ENCODE measurements around the gene S100A9. TPM values are rescaled to one million over a fixed set of nuclear protein-coding genes. Genes with fewer than 3 reads are reported as not detected.
A peak's percentile ranks its signal among the peaks of the same experiment; 100 is the strongest.
"Not testable (repeated sequence)": the region's sequence is repeated elsewhere in the genome, so short reads cannot be mapped to it uniquely, and the experiment has no call there.

S100A9 gene
- total RNA-seq, 1 donor from 2014 or later, result 418 TPM

DNA sequence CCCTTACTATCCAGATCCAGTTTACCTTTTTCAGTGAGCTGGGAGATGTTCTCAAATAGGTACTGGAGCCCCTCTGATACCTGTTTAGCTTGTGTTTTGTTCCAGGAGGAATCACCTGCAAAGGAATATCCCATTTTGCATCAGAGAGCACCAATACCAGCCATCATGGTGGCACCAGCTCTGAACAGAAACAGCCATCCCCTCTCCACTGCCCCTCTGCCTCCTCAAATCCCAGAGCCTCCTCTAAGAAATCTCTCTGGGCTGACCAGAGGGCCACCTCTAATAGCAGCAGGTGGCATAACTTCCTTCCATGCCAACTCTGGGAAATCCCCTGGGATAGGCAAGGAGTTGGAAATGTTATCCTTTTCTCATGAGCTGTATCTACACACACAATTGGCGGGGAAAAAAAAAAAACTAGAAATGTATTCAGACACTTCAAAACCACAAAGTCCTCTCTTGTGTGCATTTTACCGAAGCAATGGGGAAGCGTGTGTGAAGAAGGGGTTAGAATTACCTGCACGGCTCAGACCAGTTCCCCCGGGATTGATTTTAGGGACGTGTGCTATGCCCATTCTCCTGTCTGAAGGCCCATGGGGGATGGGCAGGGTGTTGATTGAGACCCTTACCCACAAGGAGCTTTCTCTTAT is 11.5 kb upstream of the S100A9 start:
- H3K36me3 ChIP-seq, result no peaks in the 10 kb centered on the region
- peaks cover 9% of the 10 kb centered on the region for H3K4me1 ChIP-seq
- DNase-seq, result no peak
- no peaks in the 10 kb centered on the region for H3K9me3 ChIP-seq
- peak; percentile 26 for ATAC-seq
- H3K27ac ChIP-seq, result no peak overlapping the region
- intact Hi-C loops (cut with DNase I), result no loop called here
- no peak overlapping the region for H3K4me3 ChIP-seq
- TF ChIP-seq CTCF (IDR thresholded peaks at IDR 0.05), result no peak
- peaks cover 26% of the 10 kb centered on the region for H3K27me3 ChIP-seq

- H3K27ac ChIP-seq; H3K36me3 ChIP-seq; intact Hi-C loops (cut with DNase I); DNase-seq; H3K4me1 ChIP-seq; H3K9me3 ChIP-seq; ATAC-seq; H3K4me3 ChIP-seq: not testable (repeated sequence)
- peaks cover 33% of the 10 kb centered on the region for H3K27me3 ChIP-seq
These were observed 10.6 kb upstream of the S100A9 start for GRCh38 chr1:153347049-153347448.

- Histone ChIP-seq H3K4me1 (peaks cover 9% of the 10 kb centered on the region), H3K36me3 (no peaks in the 10 kb centered on the region), H3K9me3 (no peaks in the 10 kb centered on the region), H3K4me3 (no peak overlapping the region), H3K27ac (no peak overlapping the region), H3K27me3 (peaks cover 33% of the 10 kb centered on the region)
- intact Hi-C loops (cut with DNase I), result no loop called here
- DNase-seq (no peak), ATAC-seq (no peak)
- TF ChIP-seq CTCF (IDR thresholded peaks at IDR 0.05), result no peak
These were observed 9.8 kb upstream of the S100A9 start for GRCh38 chr1:153347856-153348255.

DNA sequence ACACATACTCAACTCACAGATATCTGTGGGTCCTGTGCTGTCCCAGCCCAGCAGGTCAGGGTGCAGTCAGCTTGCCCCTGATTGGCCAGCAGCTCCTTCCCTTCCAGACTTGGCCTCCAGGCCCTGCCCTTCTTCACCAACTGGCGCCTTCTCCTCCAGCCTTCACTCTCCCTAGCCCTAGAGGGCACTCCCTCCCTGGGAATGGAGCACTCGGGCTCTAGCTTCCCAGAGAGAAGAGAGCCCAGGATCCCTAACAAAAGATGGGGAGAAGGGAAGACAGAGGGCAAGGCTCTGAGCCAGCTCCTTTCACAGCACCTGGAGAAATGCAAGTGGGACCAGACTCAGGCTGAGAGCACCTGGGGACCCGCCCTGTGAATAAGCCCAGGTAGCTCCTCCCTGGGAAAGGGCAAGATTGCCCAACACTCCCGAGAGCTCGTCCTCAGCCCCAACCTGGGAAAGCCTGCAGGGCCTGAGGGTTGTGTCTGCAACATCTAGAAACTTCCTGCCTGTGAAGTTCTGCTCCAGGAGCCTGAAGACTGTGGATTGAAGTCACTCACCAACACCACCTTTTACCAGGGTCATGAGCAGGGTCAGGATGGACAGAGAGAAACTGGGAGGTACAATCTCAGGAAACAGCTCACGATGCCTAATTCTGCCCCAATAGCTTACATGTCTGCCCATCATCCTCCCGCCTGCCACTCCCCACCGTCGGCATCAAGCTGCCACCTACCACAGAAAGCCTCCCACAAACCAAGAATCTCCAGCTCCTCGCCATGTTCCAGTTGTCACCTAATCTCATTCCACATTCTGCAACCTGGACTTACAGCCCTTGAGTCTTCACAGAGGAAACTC is 8.9 kb upstream of the S100A9 start, which contains the start of gene PGLYRP4:
Gene PGLYRP4 (minus strand): TSS at position 331 of the 852 bp plus-strand sequence. CDS start 909 bp downstream, outside the sequence.
- H3K4me1 ChIP-seq, result peaks cover 9% of the 10 kb centered on the region
- intact Hi-C loops (cut with DNase I), result no loop called here
- H3K27ac ChIP-seq, result no peak within 1 kb of the TSS
- H3K4me3 ChIP-seq, result no peak within 1 kb of the TSS
- no peaks in the 10 kb centered on the region for H3K9me3 ChIP-seq
- DNase-seq (no peak), ATAC-seq (no peak)
- H3K36me3 ChIP-seq, result no peaks in the 10 kb centered on the region
- no peak for TF ChIP-seq CTCF (IDR thresholded peaks at IDR 0.05)
- peaks cover 33% of the 10 kb centered on the region for H3K27me3 ChIP-seq

GRCh38 chr1:153349363-153350320 is 8.0 kb upstream of the S100A9 start:
- DNase-seq (no peak), ATAC-seq (no peak)
- H3K27ac ChIP-seq, result no peak overlapping the region
- peaks cover 9% of the 10 kb centered on the region for H3K4me1 ChIP-seq
- H3K36me3 ChIP-seq, result no peaks in the 10 kb centered on the region
- TF ChIP-seq CTCF (IDR thresholded peaks at IDR 0.05), result no peak
- intact Hi-C loops (cut with DNase I), result loop anchor here (5.0 kb wide), 1 partner anchor 148 kb away; no protein-coding TSS in a partner anchor
- H3K9me3 ChIP-seq, result no peaks in the 10 kb centered on the region
- H3K27me3 ChIP-seq, result peaks cover 33% of the 10 kb centered on the region
- no peak overlapping the region for H3K4me3 ChIP-seq
